Tibial artery (tissue), 4 donors: ENCODE data around the gene WIPF2.

Experiments used
- DNase-seq, 2 donors: peaks; one replicate each; pipeline ENCODE4 v3.0.0-alpha.2; 2019
- H3K27ac ChIP-seq, 2 donors: fragments of 200-600 bp; sonication (generic) in 1 of 2; 1 replicate in 1 of 2; 2 replicates in 1 of 2; pipeline ENCODE4 v1.5.1; 2018 to 2019; ENCODE audit warnings: mild to moderate bottlenecking in 1 of 2
- H3K27me3 ChIP-seq, 2 donors: fragments of 200-600 bp; sonication (generic) in 1 of 2; one replicate each; pipeline versions ENCODE4 v1.5.1 to v1.6.0; 2016 to 2019
- H3K36me3 ChIP-seq, 3 donors: fragments of 200-600 bp; sonication (generic) in 2 of 3; one replicate each; pipeline ENCODE4 v1.5.1; 2016 to 2019; ENCODE audit warnings: mild to moderate bottlenecking in 2 of 3
- H3K4me1 ChIP-seq, 4 donors: fragments of 200-600 bp; sonication (generic) in 2 of 4; 1 replicate in 3 of 4; 2 replicates in 1 of 4; pipeline ENCODE4 v1.5.1; 2016 to 2019
- H3K4me3 ChIP-seq, 2 donors: fragments of 200-600 bp; sonication (generic) in 1 of 2; 1 replicate in 1 of 2; 2 replicates in 1 of 2; pipeline ENCODE4 v1.5.1; 2018 to 2019; ENCODE audit warnings: mild to moderate bottlenecking in 2 of 2
- H3K9me3 ChIP-seq, 3 donors: fragments of 200-600 bp; sonication (generic) in 1 of 3; one replicate each; pipeline ENCODE4 v1.5.1; 2016 to 2019
- intact Hi-C: fragments of 100-400 bp; cut with DNase I; formaldehyde crosslinking; loops from one replicate; pipeline ENCODE4 v1.15.0; 2023; ENCODE audit warnings: low total_unique reads
- TF ChIP-seq, protein P1 (sequence below), 2 experiments: fragments of 200-600 bp in 1 of 2; fragments of 450-650 bp in 1 of 2; IDR thresholded peaks; one replicate each; pipeline ENCODE4 v1.5.1; 2017 to 2019; ENCODE audit warnings: antibody characterized with exemption in 2 of 2, mild to moderate bottlenecking in 1 of 2, moderate library complexity in 1 of 2

The WIPF2 gene

DNA sequence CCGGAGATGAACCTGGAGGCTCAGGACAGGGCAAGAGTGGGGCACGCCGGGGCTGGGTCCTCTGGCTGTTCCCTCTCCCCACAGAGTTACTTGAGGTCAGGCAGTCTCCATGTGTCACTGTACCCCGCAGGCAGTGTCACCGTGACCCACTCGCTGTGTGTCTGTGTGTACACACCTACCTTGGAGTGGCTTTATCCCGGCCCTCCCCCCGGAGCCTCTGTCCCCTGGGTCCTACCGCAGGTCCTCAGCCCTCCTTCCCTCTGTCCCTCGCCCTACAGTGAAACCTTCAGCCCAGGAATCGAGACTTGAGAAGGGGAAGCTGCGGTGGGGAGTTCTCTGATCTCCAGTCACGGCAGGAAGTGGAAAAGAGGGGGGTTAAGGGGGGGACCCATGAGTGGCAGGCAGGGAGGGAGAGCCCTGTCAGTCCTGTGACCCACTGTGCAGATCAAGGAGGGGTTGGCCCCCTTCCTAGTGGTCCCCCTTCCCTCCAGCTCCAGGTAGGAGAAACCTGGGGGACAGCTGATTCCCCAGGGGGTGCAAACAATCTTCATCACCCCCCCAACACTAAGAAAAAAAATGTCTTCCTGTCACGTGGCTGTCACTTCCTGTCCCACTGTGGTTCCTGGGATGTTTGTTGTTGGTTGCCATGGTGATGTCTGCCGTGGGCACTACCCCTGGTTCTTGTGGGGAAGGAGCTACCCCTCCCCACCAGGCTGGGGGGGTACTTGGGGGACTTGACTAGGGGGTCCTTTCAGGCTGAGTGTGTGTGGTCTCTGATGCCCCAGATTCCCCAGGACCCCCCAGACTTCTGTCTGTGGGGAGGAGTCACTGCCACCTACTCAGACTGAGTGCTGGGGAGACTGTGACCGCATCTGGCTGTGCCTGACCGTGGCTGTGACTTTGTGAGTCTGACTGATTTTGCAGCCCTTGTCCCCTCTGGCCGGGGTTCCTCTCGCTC, 103.5 kb downstream of the WIPF2 start:
- H3K4me1 ChIP-seq: peaks cover 26 to 92% (median 90%) of the 10 kb centered on the region in 4 donors
- no peaks in the 10 kb centered on the region for H3K36me3 ChIP-seq
- no peaks in the 10 kb centered on the region for H3K9me3 ChIP-seq
- peak overlapping the region; percentile 93 to 97 for H3K4me3 ChIP-seq
- H3K27ac ChIP-seq: peak overlapping the region; percentile 94 to 95
- TF ChIP-seq, protein P1, sequence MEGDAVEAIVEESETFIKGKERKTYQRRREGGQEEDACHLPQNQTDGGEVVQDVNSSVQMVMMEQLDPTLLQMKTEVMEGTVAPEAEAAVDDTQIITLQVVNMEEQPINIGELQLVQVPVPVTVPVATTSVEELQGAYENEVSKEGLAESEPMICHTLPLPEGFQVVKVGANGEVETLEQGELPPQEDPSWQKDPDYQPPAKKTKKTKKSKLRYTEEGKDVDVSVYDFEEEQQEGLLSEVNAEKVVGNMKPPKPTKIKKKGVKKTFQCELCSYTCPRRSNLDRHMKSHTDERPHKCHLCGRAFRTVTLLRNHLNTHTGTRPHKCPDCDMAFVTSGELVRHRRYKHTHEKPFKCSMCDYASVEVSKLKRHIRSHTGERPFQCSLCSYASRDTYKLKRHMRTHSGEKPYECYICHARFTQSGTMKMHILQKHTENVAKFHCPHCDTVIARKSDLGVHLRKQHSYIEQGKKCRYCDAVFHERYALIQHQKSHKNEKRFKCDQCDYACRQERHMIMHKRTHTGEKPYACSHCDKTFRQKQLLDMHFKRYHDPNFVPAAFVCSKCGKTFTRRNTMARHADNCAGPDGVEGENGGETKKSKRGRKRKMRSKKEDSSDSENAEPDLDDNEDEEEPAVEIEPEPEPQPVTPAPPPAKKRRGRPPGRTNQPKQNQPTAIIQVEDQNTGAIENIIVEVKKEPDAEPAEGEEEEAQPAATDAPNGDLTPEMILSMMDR (IDR thresholded peaks at IDR 0.05): no peak
- no peaks in the 10 kb centered on the region for H3K27me3 ChIP-seq
- intact Hi-C loops: no loop called here
- peak; percentile 82 to 91 for DNase-seq

DNA sequence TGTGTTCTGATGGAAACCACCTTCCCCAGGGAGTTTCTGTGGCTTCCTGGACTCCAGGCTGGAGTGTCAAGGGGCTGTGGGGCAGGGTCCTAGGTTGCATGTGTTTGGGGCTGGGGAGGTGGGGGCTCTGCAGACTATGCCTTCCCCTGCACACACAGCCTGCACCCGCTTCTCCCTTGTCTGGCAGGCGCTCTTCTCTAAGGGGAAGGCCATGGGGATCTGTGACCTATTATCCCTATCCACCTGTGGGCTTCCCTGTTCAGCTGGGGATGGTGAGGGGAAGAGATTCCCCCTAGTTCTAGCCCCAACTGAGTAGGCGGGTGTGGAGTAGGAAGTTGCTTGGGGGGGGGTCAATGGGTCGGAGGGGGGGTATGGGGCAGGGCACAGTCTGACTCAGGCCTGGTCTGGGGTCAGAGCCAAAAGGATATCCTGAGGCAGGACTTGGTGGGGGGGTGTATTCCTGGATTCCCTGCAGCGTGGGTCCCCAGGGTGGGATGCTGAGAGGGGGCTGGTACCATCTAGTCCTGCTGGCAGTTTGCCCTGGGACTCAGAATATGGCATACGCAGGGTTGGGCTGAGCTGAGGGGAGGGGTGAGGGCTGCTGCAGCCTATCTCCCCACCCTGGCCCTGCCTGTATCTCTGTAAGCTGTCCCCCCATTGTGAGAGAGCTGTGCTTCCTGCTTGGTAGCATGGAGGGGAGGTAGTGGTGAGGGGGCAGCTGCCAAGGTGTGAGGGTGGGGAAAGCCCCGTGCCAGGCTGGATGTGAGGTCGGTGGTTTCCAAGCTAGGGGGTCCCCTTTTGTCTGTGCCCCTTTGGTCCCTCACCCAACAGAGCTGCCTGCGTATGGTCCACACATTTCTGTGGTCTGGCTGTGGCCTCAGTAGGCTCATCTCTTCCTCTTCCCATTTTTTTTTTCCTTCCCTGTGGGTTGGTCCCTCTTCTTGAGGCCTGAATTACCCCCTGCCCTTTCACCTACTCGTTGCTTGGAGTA, 104.6 kb downstream of the WIPF2 start:
- intact Hi-C loops: no loop called here
- Histone ChIP-seq H3K27ac (peak overlapping the region; percentile 94 to 95), H3K36me3 (no peaks in the 10 kb centered on the region), H3K27me3 (no peaks in the 10 kb centered on the region), H3K4me1 (peaks cover 26 to 100% (median 99%) of the 10 kb centered on the region in 4 donors), H3K9me3 (no peaks in the 10 kb centered on the region), H3K4me3 (peak overlapping the region in 1 of 2 donors; percentile 93)
- DNase-seq: peak; percentile 73 to 83
- TF ChIP-seq, protein P1 (IDR thresholded peaks at IDR 0.05): no peak

DNA sequence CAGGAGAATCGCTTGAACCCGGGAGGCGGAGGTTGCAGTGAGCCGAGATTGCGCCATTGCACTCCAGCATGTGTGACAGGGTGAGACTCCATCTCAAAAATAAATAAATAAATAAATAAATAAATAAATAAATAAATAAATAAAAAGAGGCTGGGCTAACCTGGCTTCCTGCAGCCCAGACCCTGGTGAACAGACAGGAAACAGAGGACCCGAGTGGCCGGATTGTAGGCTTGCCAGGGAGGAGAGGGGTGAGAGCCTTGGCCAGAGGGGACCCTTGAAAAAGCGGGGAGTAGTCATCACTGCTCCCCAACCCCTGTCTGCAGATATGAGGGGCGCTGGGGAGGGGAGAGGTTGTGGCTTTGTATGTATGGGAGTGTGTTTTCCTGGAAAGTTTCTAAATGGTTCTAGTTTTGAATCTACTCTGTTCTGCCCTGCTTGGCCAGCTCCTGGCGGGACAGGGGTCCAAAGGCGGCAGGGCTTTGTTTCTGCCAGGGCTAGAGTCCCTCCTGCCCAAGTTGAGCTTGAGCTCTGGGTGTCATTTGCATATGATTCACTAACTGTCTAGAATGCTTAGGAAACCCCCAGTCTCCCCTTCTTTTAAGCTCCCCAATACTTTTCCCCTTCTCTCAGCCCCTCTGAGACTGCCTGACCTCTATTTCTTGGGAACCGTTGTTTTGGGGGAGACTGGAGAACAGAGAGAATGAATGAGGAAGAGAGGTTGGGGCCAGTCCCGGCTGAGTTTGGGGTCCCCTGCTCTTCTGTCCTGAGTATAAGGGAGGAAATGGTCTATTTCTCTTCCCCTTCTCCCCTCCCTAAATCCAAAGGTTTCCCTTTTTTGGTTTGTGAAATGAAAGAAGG, 106.3 kb downstream of the WIPF2 start:
- H3K36me3 ChIP-seq: no peaks in the 10 kb centered on the region
- H3K9me3 ChIP-seq: no peaks in the 10 kb centered on the region
- DNase-seq: no peak
- TF ChIP-seq, protein P1 (IDR thresholded peaks at IDR 0.05): no peak
- no peak overlapping the region for H3K4me3 ChIP-seq
- H3K27ac ChIP-seq: peak overlapping the region; percentile 94 to 95
- intact Hi-C loops: no loop called here
- no peaks in the 10 kb centered on the region for H3K27me3 ChIP-seq
- H3K4me1 ChIP-seq: peaks cover 26 to 100% (median 95%) of the 10 kb centered on the region in 4 donors

DNA sequence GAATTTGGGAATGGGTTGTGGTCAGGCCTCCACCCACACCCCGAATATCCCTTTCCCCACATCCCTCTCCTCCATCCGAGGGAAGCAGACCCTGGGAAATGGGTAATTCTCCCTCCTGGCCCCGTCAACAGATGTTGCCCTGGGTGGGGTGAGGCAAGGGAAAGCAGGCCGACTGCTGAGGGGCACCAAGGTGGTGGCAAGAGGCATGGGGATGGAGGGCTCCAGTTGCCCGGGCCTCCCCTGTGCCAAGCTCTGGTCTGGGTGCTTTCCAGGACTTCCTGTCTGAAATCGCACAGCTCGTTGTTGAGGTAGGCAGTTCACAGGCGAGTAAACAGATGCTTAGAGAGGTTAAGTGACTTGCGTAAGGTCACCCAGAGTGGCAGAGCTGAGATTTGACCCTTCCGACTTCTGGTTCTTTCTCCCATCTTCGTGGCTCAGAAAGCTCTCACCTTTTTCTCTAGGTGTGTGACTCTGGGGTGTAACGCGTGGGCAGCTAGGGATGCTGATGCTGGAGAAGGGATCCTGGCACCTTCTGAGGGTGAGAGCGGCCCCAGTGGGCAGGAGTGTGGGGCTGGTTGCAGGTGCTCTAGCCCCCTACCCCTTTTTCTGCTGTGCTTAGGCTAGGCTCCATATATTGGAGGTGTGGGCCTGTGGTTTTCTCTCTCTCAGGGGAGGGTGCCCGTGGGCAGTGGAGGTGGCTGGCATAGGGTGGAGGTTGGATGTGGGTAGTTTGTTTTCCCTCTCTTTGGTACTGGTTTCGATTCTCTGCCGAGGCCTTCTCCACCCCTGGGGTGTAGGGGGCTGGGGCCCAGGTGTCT, 107.1 kb downstream of the WIPF2 start:
- no peaks in the 10 kb centered on the region for H3K27me3 ChIP-seq
- intact Hi-C loops: no loop called here
- DNase-seq: no peak
- H3K36me3 ChIP-seq: peaks cover 0 to 5% (median 2%) of the 10 kb centered on the region in 3 donors
- H3K4me1 ChIP-seq: peaks cover 23 to 100% (median 95%) of the 10 kb centered on the region in 4 donors
- H3K27ac ChIP-seq: peak overlapping the region; percentile 94 to 95
- no peaks in the 10 kb centered on the region for H3K9me3 ChIP-seq
- peak overlapping the region in 1 of 2 donors; percentile 27 for H3K4me3 ChIP-seq
- TF ChIP-seq, protein P1 (IDR thresholded peaks at IDR 0.05): no peak
